HG03135 (cell line): Measurements from ENCODE around the gene HMHB1.

Experiments
- ATAC-seq: cut with Tn5 transposase; IDR thresholded peaks from one replicate; pipeline ENCODE4 v1.9.1; 2021; ENCODE audit warnings: mild to moderate bottlenecking, moderate library complexity; ENCODE audit not compliant: unreplicated experiment

The HMHB1 gene

GRCh38 chr5:143865426-143866025 lies 53.6 kb downstream of the HMHB1 start:
- ATAC-seq, result no peak
